HepG2 (cell line): ENCODE results near the gene MYO3B. TPM values are rescaled to one million over a fixed set of nuclear protein-coding genes. Genes with fewer than 3 reads are reported as not detected.

Experiments
- CREB1 ChIP-seq, 2 experiments: fragments of 450-650 bp in 1 of 2; IDR thresholded peaks; 2 replicates each; pipeline ENCODE4 v1.6.1; 2016 to 2017; ENCODE audit warnings: control low read depth in 1 of 2, mild to moderate bottlenecking in 1 of 2, missing compliant biosample characterization in 1 of 2, missing genetic modification characterization in 1 of 2
- EZH2 ChIP-seq: conservative IDR thresholded peaks from 2 replicates; pipeline ENCODE4 v1.6.1; 2012; ENCODE audit warnings: mild to moderate bottlenecking, low read depth, low read length, moderate library complexity
- KAT7 ChIP-seq: IDR thresholded peaks from 2 replicates; pipeline ENCODE4 v1.6.1; 2018; ENCODE audit warnings: borderline replicate concordance, missing compliant biosample characterization
- PHF5A ChIP-seq: IDR thresholded peaks from one replicate; pipeline ENCODE4 v1.6.1; 2018; ENCODE audit warnings: low read depth, missing genetic modification reagents; ENCODE audit not compliant: unreplicated experiment
- RAD21 ChIP-seq: fragments of 450-650 bp; formaldehyde crosslinking; IDR thresholded peaks from 2 replicates; pipeline ENCODE4 v1.5.0; 2020; ENCODE audit warnings: mild to moderate bottlenecking
- SUZ12 ChIP-seq: fragments of 150-350 bp; IDR thresholded peaks from 2 replicates; pipeline ENCODE4 v1.6.1; 2014; ENCODE audit warnings: low read depth, low read length
- ZFP82 ChIP-seq: sonication (generic); formaldehyde crosslinking; IDR thresholded peaks from 2 replicates; pipeline ENCODE4 v1.5.1; 2020; ENCODE audit warnings: mild to moderate bottlenecking, missing genetic modification reagents, borderline replicate concordance
- ZNF207 ChIP-seq: fragments of 450-650 bp; IDR thresholded peaks from 2 replicates; pipeline ENCODE4 v1.6.1; 2016; ENCODE audit warnings: antibody characterized with exemption, borderline replicate concordance
- ZNF569 ChIP-seq: sonication (generic); formaldehyde crosslinking; IDR thresholded peaks from 2 replicates; pipeline ENCODE4 v1.5.0; 2020; ENCODE audit warnings: mild to moderate bottlenecking, missing genetic modification reagents, moderate library complexity, borderline replicate concordance
- ZNF572 ChIP-seq: sonication (generic); formaldehyde crosslinking; IDR thresholded peaks from 2 replicates; pipeline ENCODE4 v1.5.1; 2020; ENCODE audit warnings: mild to moderate bottlenecking, missing genetic modification reagents
- ZNF746 ChIP-seq: sonication (generic); formaldehyde crosslinking; IDR thresholded peaks from 2 replicates; pipeline ENCODE4 v1.8.0; 2022; ENCODE audit warnings: mild to moderate bottlenecking, missing genetic modification reagents
- ZNF780A ChIP-seq: sonication (generic); formaldehyde crosslinking; IDR thresholded peaks from 2 replicates; pipeline ENCODE4 v1.8.0; 2022; ENCODE audit warnings: mild to moderate bottlenecking, missing genetic modification reagents, moderate library complexity
- polyA plus RNA-seq, 8 experiments: library from polyadenylated mRNA; depleted of rRNA in 3 of 8; stranded (reverse) in 7 of 8; unstranded in 1 of 8; fragments of >200 nt; fragmentation: Illumina TruSeq in 4 of 8; extraction: Trizol in 4 of 8; gene quantifications; 2 replicates each; pipeline versions ENCODE4 v1.2.1 to v1.2.3, GENCODE V29; 2011 to 2016; ENCODE audit warnings: low read depth in 4 of 8, missing spikeins in 1 of 8, mixed read lengths in 1 of 8; ENCODE audit not compliant: insufficient read depth in 1 of 8
- total RNA-seq, 5 experiments: library from RNA; depleted of rRNA; stranded (reverse); fragments of >200 nt; fragmentation: Illumina TruSeq; extraction: Trizol; gene quantifications; 2 replicates each; pipeline ENCODE4 v1.2.3, GENCODE V29; 2016; ENCODE audit warnings: low read depth in 1 of 5
- TF ChIP-seq, protein P1 (sequence below): sonication (generic); formaldehyde crosslinking; IDR thresholded peaks from one replicate; pipeline ENCODE4 v1.5.1; 2020; ENCODE audit warnings: mild to moderate bottlenecking, missing genetic modification reagents; ENCODE audit errors: not compliant biosample characterization
- TF ChIP-seq, protein P2 (sequence below): IDR thresholded peaks from 2 replicates; pipeline ENCODE4 v1.6.1; 2012; ENCODE audit warnings: low read length, improper control_type of control experiment
- TF ChIP-seq, protein P3 (sequence below): sonication (generic); formaldehyde crosslinking; IDR thresholded peaks from 2 replicates; pipeline ENCODE4 v1.5.0; 2020; ENCODE audit warnings: mild to moderate bottlenecking, missing genetic modification reagents, moderate library complexity

The MYO3B gene
- total and polyA plus RNA-seq, 2 of the 13 experiments (the other 11 are each of a cell fraction or from before 2014, with no cell fraction given), result 0.01 TPM; not detected in 1

DNA sequence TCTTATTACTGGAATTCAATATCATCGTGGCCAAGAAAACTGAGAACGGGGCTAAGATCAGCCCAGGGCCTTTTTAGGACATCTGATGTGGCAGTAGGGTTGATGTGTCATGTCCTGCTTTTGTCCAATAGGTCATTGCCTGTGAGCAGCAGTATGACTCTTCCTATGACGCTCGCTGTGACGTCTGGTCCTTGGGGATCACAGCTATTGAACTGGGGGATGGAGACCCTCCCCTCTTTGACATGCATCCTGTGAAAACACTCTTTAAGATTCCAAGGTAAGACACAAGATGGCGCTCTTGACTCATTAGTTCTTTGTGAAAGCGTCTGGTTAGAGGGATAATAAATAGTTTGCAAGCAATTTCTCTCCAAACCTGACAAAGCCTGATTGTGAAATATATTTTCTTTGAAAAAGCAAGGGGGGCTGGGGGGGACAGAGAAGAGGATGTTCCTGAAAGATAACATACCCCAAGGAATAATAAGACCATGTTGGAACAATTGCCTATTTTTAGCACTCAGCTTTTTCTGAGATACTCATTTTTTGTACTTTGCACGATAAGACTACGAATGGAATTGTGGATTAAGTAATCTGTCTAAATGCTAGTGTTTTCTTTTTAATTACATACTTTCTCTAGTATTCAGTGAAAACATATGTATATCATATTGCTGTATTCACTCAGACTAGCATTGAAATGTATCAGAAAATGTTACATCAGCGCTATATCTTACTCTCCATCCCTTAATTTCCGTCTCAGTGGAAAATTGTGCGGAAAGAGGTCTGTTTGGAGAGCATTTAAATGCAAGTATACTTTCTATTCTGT, 58.1 kb downstream of the MYO3B start (continued):
- TF ChIP-seq KAT7 (no peak), ZNF207 (no peak), PHF5A (CRISPR knock-in tag) (no peak), ZNF780A (CRISPR knock-in tag) (no peak), ZNF572 (CRISPR knock-in tag) (no peak), RAD21 (CRISPR knock-in tag) (peak; percentile 47), ZNF746 (no peak), CREB1 (IDR thresholded peaks at IDR 0.05) (peak; percentile 79), CREB1 (CRISPR knock-in tag; IDR thresholded peaks at IDR 0.05) (no peak), ZFP82 (CRISPR knock-in tag) (no peak), EZH2 (no peak), SUZ12 (0 out of 2 replicates have a peak, but pooled peaks have one; percentile 13), ZNF569 (CRISPR knock-in tag) (no peak)
- TF ChIP-seq, protein P1, sequence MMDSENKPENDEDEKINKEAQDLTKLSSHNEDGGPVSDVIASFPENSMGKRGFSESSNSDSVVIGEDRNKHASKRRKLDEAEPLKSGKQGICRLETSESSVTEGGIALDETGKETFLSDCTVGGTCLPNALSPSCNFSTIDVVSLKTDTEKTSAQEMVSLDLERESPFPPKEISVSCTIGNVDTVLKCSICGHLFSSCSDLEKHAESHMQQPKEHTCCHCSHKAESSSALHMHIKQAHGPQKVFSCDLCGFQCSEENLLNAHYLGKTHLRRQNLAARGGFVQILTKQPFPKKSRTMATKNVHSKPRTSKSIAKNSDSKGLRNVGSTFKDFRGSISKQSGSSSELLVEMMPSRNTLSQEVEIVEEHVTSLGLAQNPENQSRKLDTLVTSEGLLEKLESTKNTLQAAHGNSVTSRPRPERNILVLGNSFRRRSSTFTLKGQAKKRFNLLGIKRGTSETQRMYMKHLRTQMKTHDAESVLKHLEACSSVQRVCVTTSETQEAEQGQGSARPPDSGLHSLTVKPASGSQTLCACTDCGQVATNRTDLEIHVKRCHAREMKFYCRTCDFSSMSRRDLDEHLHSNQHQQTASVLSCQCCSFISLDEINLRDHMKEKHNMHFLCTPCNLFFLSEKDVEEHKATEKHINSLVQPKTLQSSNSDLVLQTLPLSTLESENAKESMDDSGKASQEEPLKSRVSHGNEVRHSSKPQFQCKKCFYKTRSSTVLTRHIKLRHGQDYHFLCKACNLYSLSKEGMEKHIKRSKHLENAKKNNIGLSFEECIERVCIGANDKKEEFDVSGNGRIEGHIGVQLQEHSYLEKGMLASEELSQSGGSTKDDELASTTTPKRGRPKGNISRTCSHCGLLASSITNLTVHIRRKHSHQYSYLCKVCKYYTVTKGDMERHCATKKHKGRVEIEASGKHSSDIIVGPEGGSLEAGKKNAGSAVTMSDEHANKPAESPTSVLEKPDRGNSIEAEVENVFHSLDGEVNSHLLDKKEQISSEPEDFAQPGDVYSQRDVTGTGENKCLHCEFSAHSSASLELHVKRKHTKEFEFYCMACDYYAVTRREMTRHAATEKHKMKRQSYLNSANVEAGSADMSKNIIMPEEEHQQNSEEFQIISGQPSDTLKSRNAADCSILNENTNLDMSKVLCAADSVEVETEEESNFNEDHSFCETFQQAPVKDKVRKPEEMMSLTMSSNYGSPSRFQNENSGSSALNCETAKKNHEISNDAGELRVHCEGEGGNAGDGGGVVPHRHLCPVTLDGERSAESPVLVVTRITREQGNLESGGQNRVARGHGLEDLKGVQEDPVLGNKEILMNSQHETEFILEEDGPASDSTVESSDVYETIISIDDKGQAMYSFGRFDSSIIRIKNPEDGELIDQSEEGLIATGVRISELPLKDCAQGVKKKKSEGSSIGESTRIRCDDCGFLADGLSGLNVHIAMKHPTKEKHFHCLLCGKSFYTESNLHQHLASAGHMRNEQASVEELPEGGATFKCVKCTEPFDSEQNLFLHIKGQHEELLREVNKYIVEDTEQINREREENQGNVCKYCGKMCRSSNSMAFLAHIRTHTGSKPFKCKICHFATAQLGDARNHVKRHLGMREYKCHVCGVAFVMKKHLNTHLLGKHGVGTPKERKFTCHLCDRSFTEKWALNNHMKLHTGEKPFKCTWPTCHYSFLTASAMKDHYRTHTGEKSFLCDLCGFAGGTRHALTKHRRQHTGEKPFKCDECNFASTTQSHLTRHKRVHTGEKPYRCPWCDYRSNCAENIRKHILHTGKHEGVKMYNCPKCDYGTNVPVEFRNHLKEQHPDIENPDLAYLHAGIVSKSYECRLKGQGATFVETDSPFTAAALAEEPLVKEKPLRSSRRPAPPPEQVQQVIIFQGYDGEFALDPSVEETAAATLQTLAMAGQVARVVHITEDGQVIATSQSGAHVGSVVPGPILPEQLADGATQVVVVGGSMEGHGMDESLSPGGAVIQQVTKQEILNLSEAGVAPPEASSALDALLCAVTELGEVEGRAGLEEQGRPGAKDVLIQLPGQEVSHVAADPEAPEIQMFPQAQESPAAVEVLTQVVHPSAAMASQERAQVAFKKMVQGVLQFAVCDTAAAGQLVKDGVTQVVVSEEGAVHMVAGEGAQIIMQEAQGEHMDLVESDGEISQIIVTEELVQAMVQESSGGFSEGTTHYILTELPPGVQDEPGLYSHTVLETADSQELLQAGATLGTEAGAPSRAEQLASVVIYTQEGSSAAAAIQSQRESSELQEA (CRISPR knock-in tag), result no peak
- TF ChIP-seq, protein P2, sequence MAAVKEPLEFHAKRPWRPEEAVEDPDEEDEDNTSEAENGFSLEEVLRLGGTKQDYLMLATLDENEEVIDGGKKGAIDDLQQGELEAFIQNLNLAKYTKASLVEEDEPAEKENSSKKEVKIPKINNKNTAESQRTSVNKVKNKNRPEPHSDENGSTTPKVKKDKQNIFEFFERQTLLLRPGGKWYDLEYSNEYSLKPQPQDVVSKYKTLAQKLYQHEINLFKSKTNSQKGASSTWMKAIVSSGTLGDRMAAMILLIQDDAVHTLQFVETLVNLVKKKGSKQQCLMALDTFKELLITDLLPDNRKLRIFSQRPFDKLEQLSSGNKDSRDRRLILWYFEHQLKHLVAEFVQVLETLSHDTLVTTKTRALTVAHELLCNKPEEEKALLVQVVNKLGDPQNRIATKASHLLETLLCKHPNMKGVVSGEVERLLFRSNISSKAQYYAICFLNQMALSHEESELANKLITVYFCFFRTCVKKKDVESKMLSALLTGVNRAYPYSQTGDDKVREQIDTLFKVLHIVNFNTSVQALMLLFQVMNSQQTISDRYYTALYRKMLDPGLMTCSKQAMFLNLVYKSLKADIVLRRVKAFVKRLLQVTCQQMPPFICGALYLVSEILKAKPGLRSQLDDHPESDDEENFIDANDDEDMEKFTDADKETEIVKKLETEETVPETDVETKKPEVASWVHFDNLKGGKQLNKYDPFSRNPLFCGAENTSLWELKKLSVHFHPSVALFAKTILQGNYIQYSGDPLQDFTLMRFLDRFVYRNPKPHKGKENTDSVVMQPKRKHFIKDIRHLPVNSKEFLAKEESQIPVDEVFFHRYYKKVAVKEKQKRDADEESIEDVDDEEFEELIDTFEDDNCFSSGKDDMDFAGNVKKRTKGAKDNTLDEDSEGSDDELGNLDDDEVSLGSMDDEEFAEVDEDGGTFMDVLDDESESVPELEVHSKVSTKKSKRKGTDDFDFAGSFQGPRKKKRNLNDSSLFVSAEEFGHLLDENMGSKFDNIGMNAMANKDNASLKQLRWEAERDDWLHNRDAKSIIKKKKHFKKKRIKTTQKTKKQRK, result no peak
- TF ChIP-seq, protein P3, sequence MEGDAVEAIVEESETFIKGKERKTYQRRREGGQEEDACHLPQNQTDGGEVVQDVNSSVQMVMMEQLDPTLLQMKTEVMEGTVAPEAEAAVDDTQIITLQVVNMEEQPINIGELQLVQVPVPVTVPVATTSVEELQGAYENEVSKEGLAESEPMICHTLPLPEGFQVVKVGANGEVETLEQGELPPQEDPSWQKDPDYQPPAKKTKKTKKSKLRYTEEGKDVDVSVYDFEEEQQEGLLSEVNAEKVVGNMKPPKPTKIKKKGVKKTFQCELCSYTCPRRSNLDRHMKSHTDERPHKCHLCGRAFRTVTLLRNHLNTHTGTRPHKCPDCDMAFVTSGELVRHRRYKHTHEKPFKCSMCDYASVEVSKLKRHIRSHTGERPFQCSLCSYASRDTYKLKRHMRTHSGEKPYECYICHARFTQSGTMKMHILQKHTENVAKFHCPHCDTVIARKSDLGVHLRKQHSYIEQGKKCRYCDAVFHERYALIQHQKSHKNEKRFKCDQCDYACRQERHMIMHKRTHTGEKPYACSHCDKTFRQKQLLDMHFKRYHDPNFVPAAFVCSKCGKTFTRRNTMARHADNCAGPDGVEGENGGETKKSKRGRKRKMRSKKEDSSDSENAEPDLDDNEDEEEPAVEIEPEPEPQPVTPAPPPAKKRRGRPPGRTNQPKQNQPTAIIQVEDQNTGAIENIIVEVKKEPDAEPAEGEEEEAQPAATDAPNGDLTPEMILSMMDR (CRISPR knock-in tag), result peak; percentile 69
